HG03159 (cell line): Measurements from ENCODE around the gene DDIT3.
"Not testable (repeated sequence)": the region's sequence is repeated elsewhere in the genome, so short reads cannot be mapped to it uniquely, and the experiment has no call there.

Experiments used
- ATAC-seq: cut with Tn5 transposase; IDR thresholded peaks from one replicate; pipeline ENCODE4 v1.9.1; 2021; ENCODE audit warnings: mild to moderate bottlenecking, moderate library complexity; ENCODE audit not compliant: unreplicated experiment

The DDIT3 gene

GRCh38 chr12:57514246-57514645 is 6.1 kb downstream of the DDIT3 start:
- not testable (repeated sequence) for ATAC-seq

- ATAC-seq = not testable (repeated sequence)
Measured at GRCh38 chr12:57513677-57514076, 6.6 kb downstream of the DDIT3 start.

GRCh38 chr12:57513266-57513665 is 7.0 kb downstream of the DDIT3 start:
- no peak for ATAC-seq

- ATAC-seq = no peak
Measured at GRCh38 chr12:57512665-57513064, 7.6 kb downstream of the DDIT3 start.

GRCh38 chr12:57511588-57512325 is 8.6 kb downstream of the DDIT3 start:
- no peak for ATAC-seq

GRCh38 chr12:57511161-57511560 is 9.2 kb downstream of the DDIT3 start:
- ATAC-seq = no peak

GRCh38 chr12:57507796-57508195 is 12.5 kb downstream of the DDIT3 start:
- not testable (repeated sequence) for ATAC-seq

GRCh38 chr12:57506541-57506940 is 13.8 kb downstream of the DDIT3 start:
- ATAC-seq = not testable (repeated sequence)

- not testable (repeated sequence) for ATAC-seq
Measured at GRCh38 chr12:57502311-57502969, 17.9 kb downstream of the DDIT3 start.

GRCh38 chr12:57500213-57500612 is 20.1 kb downstream of the DDIT3 start:
- ATAC-seq = no peak

GRCh38 chr12:57498571-57498970 is 21.7 kb downstream of the DDIT3 start:
- ATAC-seq = no peak

- no peak for ATAC-seq
Measured at GRCh38 chr12:57498132-57498502, 22.2 kb downstream of the DDIT3 start.

GRCh38 chr12:57497223-57498131 is 22.8 kb downstream of the DDIT3 start:
- no peak for ATAC-seq

- no peak for ATAC-seq
Measured at GRCh38 chr12:57496822-57497221, 23.5 kb downstream of the DDIT3 start.

GRCh38 chr12:57495051-57495701 is 25.1 kb downstream of the DDIT3 start:
- ATAC-seq = not testable (repeated sequence)

- no peak for ATAC-seq
Measured at GRCh38 chr12:57491393-57492280, 28.7 kb downstream of the DDIT3 start.

- no peak for ATAC-seq
Measured at GRCh38 chr12:57490126-57490525, 30.2 kb downstream of the DDIT3 start.

GRCh38 chr12:57489157-57489641 is 31.1 kb downstream of the DDIT3 start:
- no peak for ATAC-seq

- no peak for ATAC-seq
Measured at GRCh38 chr12:57488402-57489156, 31.7 kb downstream of the DDIT3 start.
